K562 (cell line): Measurements from ENCODE around the gene MGRN1. TPM values are rescaled to one million over a fixed set of nuclear protein-coding genes. Genes with fewer than 3 reads are reported as not detected.
A peak's percentile ranks its signal among the peaks of the same experiment; 100 is the strongest.

Experiments
- ARID4B ChIP-seq: sonication (generic); formaldehyde crosslinking; IDR thresholded peaks from 2 replicates; pipeline ENCODE4 v1.8.0; 2022; ENCODE audit warnings: mild to moderate bottlenecking, missing genetic modification reagents
- ASH1L ChIP-seq: fragments of 450-650 bp; IDR thresholded peaks from 2 replicates; pipeline ENCODE4 v1.6.1; 2018; ENCODE audit warnings: borderline replicate concordance, mild to moderate bottlenecking, low read depth; ENCODE audit not compliant: partially characterized antibody
- ATF4 ChIP-seq: fragments of 450-650 bp; formaldehyde crosslinking; IDR thresholded peaks from 2 replicates; pipeline ENCODE4 v1.4.0; 2022; ENCODE audit warnings: mild to moderate bottlenecking, moderate library complexity
- CSDE1 ChIP-seq, 2 experiments: fragments of 450-650 bp; IDR thresholded peaks; 2 replicates each; pipeline ENCODE4 v1.6.1; 2016; ENCODE audit warnings: mild to moderate bottlenecking in 1 of 2
- DEAF1 ChIP-seq: fragments of 450-650 bp; formaldehyde crosslinking; IDR thresholded peaks from 2 replicates; pipeline ENCODE4 v1.4.0; 2020; ENCODE audit warnings: mild to moderate bottlenecking, moderate library complexity
- MEIS2 ChIP-seq: fragments of 450-650 bp; IDR thresholded peaks from 2 replicates; pipeline ENCODE4 v1.6.1; 2014; ENCODE audit warnings: mild to moderate bottlenecking; ENCODE audit not compliant: partially characterized antibody
- MTA1 ChIP-seq: fragments of 450-650 bp; IDR thresholded peaks from 2 replicates; pipeline ENCODE4 v1.6.1; 2017; ENCODE audit warnings: borderline replicate concordance
- MXI1 ChIP-seq: IDR thresholded peaks from 2 replicates; pipeline ENCODE4 v1.6.1; 2011; ENCODE audit warnings: low read depth, mild to moderate bottlenecking, improper control_type of control experiment, low read length
- NELFE ChIP-seq: IDR thresholded peaks from 2 replicates; pipeline ENCODE4 v1.6.1; 2011; ENCODE audit warnings: mild to moderate bottlenecking; ENCODE audit not compliant: insufficient read depth, insufficient read length
- PRPF4 ChIP-seq: fragments of 200-400 bp; formaldehyde crosslinking; IDR thresholded peaks from one replicate; pipeline ENCODE4 v1.6.1; 2017; ENCODE audit warnings: low read length, low read depth, mild to moderate bottlenecking; ENCODE audit not compliant: insufficient read depth, poor library complexity, severe bottlenecking
- PTBP1 ChIP-seq: fragments of 200-400 bp; formaldehyde crosslinking; IDR thresholded peaks from 2 replicates; pipeline ENCODE4 v1.6.1; 2017; ENCODE audit warnings: low read depth, low read length
- RB1 ChIP-seq: fragments of 450-650 bp; IDR thresholded peaks from 2 replicates; pipeline ENCODE4 v1.6.1; 2017; ENCODE audit warnings: low read depth, mild to moderate bottlenecking
- RCOR1 ChIP-seq, 2 experiments: IDR thresholded peaks; 2 replicates each; pipeline ENCODE4 v1.6.1; 2012; ENCODE audit warnings: low read depth in 2 of 2, low read length in 2 of 2, borderline replicate concordance in 1 of 2, improper control_type of control experiment in 1 of 2
- SAFB2 ChIP-seq: fragments of 200-400 bp; formaldehyde crosslinking; IDR thresholded peaks from 2 replicates; pipeline ENCODE4 v1.6.1; 2018; ENCODE audit warnings: borderline replicate concordance, low read length, low read depth, moderate library complexity; ENCODE audit not compliant: severe bottlenecking
- SIN3B ChIP-seq: fragments of 450-650 bp; IDR thresholded peaks from 2 replicates; pipeline ENCODE4 v1.6.1; 2017; ENCODE audit warnings: low read depth, mild to moderate bottlenecking, moderate library complexity
- SOX6 ChIP-seq: fragments of 450-650 bp; IDR thresholded peaks from 2 replicates; pipeline ENCODE4 v1.6.1; 2014; ENCODE audit warnings: mild to moderate bottlenecking
- SRSF3 ChIP-seq: fragments of 200-400 bp; formaldehyde crosslinking; IDR thresholded peaks from 2 replicates; pipeline ENCODE4 v1.6.1; 2016; ENCODE audit warnings: mild to moderate bottlenecking, low read length, moderate library complexity; ENCODE audit not compliant: insufficient read depth
- ZNF133 ChIP-seq: fragments of 250-450 bp; sonication (Bioruptor Pico); IDR thresholded peaks from 2 replicates; pipeline ENCODE4 v1.4.0; 2020; ENCODE audit warnings: mild to moderate bottlenecking
- ZNF280A ChIP-seq: fragments of 450-650 bp; IDR thresholded peaks from 2 replicates; pipeline ENCODE4 v1.6.1; 2018; ENCODE audit warnings: mild to moderate bottlenecking, low read depth; ENCODE audit not compliant: partially characterized antibody
- polyA plus RNA-seq, 8 experiments: library from polyadenylated mRNA; depleted of rRNA in 4 of 8; stranded (reverse) in 5 of 8; unstranded in 3 of 8; fragments of >200 nt; fragmentation: Nextera tagmentation in 2 of 8; fragmentation: Illumina TruSeq in 1 of 8; extraction: Ambion mirVana in 2 of 8; extraction: Trizol in 1 of 8; gene quantifications; 2 replicates each; pipeline versions ENCODE4 v1.2.1 to v1.2.3, GENCODE V29; 2011 to 2014; ENCODE audit warnings: inconsistent platforms in 1 of 8, missing spikeins in 1 of 8
- total RNA-seq, 7 experiments: library from RNA; depleted of rRNA in 6 of 7; stranded (reverse); fragments of >200 nt in 6 of 7; fragmentation: Illumina TruSeq in 2 of 7; extraction: Trizol in 2 of 7; gene quantifications; 2 replicates each; pipeline versions ENCODE4 v1.2.1 to v1.2.3, GENCODE V29; 2011 to 2021; ENCODE audit warnings: low replicate concordance in 1 of 7

Gene MGRN1
- total and polyA plus RNA-seq, 9 of the 15 experiments (the other 6 are each of a cell fraction or from before 2014, with no cell fraction given): 0.15 to 37.9 (median 6.0) TPM

GRCh38 chr16:4624015-4624826 is at the start of gene MGRN1 (continued):
- 0 out of 2 replicates have a peak, but pooled peaks have one; percentile 31 for TF ChIP-seq DEAF1 (CRISPR knock-in tag)
- TF ChIP-seq ASH1L: peak; percentile 85
- no peak for TF ChIP-seq ATF4 (CRISPR knock-in tag)
- peak; percentile 44; the same call in 1 of the 2 replicates for TF ChIP-seq MTA1
- TF ChIP-seq SOX6: no peak
- TF ChIP-seq NELFE: no peak
- no peak; a peak in 1 of 4 replicates for TF ChIP-seq RCOR1 (IDR thresholded peaks at IDR 0.05; ENCODE audit: borderline replicate concordance in 1 of 2, low read depth in 2 of 2, low read length in 2 of 2)
- no peak for TF ChIP-seq ZNF280A
- no peak for TF ChIP-seq SAFB2
- no peak for TF ChIP-seq ZNF133 (CRISPR knock-in tag)
- TF ChIP-seq ARID4B (CRISPR knock-in tag): no peak
- TF ChIP-seq PRPF4: no peak
- TF ChIP-seq SRSF3: no peak
- peak; percentile 51; the same call in 1 of the 2 replicates for TF ChIP-seq RB1
- no peak for TF ChIP-seq MXI1
- TF ChIP-seq PTBP1: no peak
- TF ChIP-seq SIN3B: peak; percentile 34; the same call in 1 of the 2 replicates
- peak; percentile 82 for TF ChIP-seq MEIS2
- TF ChIP-seq CSDE1 (IDR thresholded peaks at IDR 0.05): no peak
